ENCODE data around the gene ACAD11.

- TF ChIP-seq, protein P1, sequence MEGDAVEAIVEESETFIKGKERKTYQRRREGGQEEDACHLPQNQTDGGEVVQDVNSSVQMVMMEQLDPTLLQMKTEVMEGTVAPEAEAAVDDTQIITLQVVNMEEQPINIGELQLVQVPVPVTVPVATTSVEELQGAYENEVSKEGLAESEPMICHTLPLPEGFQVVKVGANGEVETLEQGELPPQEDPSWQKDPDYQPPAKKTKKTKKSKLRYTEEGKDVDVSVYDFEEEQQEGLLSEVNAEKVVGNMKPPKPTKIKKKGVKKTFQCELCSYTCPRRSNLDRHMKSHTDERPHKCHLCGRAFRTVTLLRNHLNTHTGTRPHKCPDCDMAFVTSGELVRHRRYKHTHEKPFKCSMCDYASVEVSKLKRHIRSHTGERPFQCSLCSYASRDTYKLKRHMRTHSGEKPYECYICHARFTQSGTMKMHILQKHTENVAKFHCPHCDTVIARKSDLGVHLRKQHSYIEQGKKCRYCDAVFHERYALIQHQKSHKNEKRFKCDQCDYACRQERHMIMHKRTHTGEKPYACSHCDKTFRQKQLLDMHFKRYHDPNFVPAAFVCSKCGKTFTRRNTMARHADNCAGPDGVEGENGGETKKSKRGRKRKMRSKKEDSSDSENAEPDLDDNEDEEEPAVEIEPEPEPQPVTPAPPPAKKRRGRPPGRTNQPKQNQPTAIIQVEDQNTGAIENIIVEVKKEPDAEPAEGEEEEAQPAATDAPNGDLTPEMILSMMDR (IDR thresholded peaks at IDR 0.05; ENCODE audit: poor library complexity) = no peak
- no peak for TF ChIP-seq EZH2phosphoT487 (IDR thresholded peaks at IDR 0.05; ENCODE audit: low read depth, severe bottlenecking, unreplicated experiment)
These were observed 53.5 kb downstream of the ACAD11 start for GRCh38 chr3:132606085-132606484.

Measured in hepatocyte (in vitro differentiated cells).